G401 (cell line): ENCODE data around the gene ATG4D. TPM values are rescaled to one million over a fixed set of nuclear protein-coding genes. Genes with fewer than 3 reads are reported as not detected.
A peak's percentile ranks its signal among the peaks of the same experiment; 100 is the strongest.
"Not testable (repeated sequence)": the region's sequence is repeated elsewhere in the genome, so short reads cannot be mapped to it uniquely, and the experiment has no call there.

Experiments used
- DNase-seq: peaks from one replicate; pipeline ENCODE4 v3.0.0-alpha.2; 2015; ENCODE audit warnings: low spot score
- in situ Hi-C: cut with HindIII; loops from 2 replicates; pipeline ENCODE4 v1.10.0; 2016; ENCODE audit warnings: low sequenced_read_pairs, mixed read lengths
- total RNA-seq: library from RNA; depleted of rRNA; stranded (reverse); fragments of >200 nt; shearing (Covaris generic); gene quantifications from 2 replicates; pipeline ENCODE4 v1.2.3, GENCODE V29; 2014

The ATG4D gene
- total RNA-seq, 1 experiment from 2014 or later = 58.5 TPM

GRCh38 chr19:10549733-10550132, 6.0 kb downstream of the ATG4D start:
- in situ Hi-C loops = no loop called here
- no peak for DNase-seq

DNA sequence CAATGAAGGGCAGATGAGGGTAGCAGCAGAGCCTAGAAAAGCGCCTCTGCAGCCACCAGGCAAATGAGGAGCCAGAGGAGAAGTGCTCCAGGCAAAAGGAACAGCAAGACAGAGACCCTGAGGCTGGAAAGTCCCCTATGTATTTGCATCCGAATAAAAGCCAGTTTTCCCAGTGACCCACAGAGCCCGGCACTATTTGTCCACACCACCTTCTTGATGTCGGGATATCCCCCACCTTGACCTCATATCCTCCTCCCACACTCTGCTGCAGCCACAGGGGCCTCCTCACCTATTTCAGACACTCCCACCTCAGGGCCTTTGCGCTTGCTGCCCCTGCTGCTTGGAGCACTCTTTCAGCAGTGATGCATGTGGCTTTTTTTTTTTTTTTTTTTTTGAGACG, 6.6 kb downstream of the ATG4D start:
- in situ Hi-C loops = no loop called here
- no peak for DNase-seq

DNA sequence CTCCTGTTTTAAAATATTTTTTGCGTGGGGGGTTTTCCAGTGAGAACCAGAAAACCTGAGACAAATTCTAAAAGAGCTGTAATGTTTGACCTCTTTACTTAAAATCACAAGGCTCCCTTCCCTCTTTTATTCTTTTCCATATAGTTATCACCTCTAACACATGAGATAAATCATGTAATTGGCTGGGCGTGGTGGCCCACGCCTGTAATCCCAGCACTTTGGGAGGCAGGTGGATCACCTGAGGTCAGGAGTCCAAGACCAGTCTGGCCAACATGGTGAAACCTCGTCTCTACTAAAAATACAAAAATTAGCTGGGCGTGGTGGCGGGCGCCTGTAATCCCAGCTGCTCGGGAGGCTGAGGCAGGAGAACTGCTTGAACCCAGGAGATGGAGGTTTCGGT, 7.3 kb downstream of the ATG4D start:
- in situ Hi-C loops, DNase-seq: not testable (repeated sequence)

DNA sequence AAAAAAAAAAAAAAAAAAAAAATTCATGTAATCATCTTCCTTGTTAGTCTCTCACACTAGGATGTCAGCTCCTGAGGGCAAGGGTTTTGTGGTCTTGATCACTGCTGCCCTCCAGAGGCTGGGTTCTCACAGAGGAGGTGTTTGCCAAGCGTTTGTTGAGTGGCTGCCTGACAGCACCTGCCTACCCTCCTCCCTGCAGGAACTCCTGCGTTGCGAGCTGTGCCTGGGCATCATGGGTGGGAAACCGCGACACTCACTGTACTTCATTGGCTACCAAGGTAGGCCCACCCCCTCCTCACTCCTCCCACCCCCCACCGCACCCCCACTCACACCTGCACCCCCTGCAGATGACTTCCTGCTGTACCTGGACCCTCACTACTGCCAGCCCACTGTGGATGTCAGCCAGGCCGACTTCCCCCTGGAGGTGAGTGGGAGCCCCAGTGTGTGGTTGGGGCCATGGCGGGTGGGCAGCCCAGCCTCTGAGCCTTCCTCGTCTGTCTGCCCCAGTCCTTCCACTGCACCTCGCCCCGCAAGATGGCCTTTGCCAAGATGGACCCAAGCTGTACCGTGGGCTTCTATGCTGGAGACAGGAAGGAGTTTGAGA, 8.1 kb downstream of the ATG4D start:
- no peak for DNase-seq

GRCh38 chr19:10552510-10553053, 8.9 kb downstream of the ATG4D start:
- no peak for DNase-seq
- in situ Hi-C loops = no loop called here

More for the DNA sequence above, 8.1 kb downstream of the ATG4D start:
- in situ Hi-C loops = no loop called here

DNA sequence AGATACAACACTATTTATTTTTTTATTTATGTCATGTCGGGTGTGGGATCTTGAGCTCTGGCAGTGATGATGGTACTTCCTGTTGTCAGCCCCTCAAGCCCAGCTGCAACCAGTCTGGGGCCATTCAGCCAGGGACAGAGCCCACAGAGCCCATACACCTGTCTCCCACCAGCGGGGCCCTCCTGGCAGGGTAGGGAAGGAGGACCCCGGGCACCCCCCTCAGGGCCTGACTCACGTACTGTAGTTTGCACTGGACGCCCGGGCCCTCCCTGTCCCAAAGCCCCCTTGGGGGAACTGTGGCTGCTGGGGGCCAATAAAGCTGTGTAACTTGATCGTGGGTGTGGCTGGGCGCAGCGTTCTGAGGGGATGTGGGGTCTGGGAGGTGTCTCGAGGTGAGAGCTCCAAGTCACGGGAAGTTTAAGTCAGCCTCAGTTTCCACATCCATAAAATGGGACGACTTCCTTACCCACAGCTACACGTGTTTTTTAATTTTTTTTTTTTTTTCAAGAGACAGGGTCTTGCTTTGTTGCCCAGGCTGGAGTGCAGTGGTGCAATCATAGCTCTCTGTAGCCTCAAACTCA, 9.5 kb downstream of the ATG4D start:
- in situ Hi-C loops = no loop called here
- DNase-seq = no peak

DNA sequence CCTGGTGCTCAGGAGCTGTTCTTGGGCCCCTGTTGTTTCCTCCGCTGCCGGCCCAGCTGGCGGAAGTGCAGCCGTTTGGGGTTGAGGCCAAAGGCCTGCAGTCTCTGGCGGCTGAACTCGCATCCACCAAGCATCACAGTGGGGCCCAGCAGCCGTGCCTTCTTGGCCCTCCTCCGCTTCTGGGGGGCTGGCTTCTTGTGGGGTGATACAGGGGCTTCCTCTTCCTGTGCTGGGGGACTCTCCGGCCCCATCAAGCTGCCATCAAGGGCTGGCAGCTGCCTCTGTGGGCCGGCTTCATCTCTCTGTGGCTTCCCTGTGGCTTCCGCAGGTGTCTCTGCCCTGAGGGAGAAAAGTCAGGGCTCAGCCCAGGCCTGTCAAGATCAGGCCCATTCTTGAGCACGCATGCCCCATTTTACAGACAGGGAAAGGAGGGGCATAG, 10.3 kb downstream of the ATG4D start:
- no peak for DNase-seq
- in situ Hi-C loops = no loop called here

DNA sequence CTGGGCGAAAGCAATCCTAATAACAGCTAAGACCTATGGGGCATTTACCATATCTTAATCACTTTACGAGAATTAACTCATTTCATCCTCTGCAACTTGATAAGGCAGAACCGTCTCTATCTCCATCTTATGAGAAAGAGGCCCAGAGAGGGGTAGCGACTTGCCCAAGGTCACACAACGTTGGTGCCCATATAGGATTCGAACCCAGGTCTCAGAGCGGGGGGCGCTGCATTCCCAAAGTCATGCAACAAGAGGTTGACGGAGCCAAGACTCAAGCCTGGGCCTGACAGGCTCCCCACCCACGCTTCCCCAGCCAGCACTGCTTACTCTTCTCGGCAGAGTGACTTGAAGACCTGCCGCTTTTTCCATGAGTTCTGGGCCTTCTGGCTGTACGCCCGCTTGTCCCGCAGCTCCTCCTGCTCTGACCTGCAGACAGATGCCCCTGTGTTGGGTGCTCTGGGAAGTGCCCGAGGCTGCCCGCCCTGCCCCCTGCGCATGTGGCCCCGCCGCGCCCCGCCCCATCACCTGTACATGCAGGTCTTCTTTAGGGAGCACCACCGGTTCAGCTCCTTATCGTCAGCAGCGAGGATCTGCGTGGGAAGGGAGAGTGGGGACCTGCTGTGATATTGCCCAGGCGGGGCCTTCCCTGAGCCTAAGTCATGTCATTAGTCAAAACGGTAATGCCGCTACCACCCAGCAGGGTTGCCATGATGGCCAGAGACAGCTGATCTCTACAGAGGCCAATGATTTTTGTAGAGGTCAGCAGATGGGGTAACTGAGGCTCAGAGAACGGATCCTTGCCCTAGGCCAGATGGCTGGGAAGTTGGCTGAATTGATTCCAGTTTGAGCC, 11.3 kb downstream of the ATG4D start:
- no peak for DNase-seq
- in situ Hi-C loops = no loop called here

DNA sequence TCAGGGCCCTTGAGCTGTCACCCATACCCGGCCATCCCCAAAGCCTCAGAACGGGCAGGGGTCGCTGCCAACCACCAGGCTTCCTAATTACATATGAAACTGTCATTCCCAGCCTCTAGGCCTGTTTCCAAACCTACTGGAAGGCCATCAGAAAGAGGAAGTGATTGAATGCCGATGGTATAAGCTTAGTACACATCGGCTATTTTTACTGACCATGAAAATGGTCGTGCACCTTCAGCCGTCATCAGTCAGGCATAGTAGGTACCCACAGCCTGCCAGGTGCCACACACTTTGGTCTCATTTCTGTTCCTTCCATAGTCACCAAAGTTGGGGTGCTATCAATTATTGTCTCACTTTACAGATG, 11.9 kb downstream of the ATG4D start:
- no peak for DNase-seq
- in situ Hi-C loops = no loop called here

DNA sequence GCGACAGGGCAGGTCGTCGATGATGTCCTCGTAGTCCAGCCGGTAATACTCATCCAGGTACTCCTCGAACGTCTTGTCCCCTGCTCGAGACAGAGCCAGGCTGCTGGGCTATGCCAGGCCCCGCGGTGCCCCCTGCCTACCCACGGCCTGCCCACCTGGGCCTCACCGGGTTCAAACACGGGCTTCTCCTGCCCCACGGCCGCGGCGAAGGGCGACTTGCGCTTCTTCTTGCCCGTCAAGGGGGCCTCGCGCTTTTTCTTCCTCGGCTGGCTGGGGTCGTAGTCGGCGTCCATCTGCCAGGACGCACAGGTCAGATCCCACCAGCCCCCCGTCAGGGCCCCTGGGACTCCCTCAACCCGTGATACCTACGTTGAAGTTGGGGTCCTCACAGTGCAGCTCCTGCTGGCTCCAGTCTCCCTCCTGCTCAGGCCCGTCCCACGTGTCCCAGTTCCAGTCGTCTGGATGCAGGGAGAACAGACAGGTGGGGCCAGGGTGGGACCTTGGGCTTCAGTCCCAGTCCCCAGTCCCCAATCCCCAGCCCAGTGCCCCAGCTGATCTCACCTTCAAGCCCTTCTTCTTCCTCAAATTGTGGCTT, 14.0 kb downstream of the ATG4D start:
- DNase-seq = no peak
- in situ Hi-C loops = no loop called here

DNA sequence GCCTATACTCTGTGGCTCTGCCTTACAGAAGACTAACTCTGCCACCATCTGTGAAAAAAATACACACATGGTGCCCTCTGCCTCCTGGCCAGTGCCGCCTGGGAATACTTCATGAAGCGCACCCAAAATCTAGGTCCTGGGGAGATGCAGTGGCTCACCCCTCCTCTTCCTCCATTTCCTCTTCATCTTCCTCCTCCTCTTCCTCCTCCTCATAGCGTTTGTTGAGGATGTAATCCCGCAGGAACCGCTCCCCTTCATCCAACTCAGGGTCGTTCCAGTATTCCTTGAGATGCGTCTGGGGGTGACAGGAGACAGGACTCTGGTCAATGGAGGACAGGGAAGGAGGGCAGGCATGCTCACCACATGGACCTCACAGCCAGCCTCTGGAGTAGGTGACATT, 16.4 kb downstream of the ATG4D start:
- DNase-seq = no peak
- in situ Hi-C loops = no loop called here

GRCh38 chr19:10562609-10563008, 18.9 kb downstream of the ATG4D start:
- DNase-seq = no peak
- in situ Hi-C loops = no loop called here

DNA sequence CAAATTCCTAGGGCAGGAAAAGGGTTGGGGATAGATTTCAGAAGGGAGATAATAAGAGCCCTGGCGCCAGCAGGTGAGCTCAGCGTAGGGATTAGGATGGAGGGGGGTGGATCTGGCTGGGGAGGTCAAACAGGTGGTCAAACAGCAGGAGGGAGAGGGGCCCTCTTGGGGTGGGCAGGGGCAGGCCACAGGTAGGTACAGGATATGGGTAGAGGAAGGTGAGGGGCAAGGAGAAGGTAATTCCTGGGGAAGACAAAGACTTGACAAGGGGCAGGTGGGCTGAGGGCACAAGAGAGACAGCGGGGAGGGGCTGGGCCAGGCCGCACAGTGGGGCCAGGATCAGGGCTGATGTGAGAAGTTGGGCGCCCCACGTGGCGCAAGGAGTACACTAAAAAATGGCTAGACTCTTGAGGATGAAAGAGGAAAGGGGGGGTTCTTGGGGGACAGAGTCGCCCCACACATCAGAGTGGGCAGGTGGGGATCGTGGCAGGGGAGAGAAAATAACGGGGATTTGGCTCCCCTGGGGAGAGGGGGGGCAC, 21.4 kb downstream of the ATG4D start:
- DNase-seq = peak; percentile 39
- in situ Hi-C loops = no loop called here

DNA sequence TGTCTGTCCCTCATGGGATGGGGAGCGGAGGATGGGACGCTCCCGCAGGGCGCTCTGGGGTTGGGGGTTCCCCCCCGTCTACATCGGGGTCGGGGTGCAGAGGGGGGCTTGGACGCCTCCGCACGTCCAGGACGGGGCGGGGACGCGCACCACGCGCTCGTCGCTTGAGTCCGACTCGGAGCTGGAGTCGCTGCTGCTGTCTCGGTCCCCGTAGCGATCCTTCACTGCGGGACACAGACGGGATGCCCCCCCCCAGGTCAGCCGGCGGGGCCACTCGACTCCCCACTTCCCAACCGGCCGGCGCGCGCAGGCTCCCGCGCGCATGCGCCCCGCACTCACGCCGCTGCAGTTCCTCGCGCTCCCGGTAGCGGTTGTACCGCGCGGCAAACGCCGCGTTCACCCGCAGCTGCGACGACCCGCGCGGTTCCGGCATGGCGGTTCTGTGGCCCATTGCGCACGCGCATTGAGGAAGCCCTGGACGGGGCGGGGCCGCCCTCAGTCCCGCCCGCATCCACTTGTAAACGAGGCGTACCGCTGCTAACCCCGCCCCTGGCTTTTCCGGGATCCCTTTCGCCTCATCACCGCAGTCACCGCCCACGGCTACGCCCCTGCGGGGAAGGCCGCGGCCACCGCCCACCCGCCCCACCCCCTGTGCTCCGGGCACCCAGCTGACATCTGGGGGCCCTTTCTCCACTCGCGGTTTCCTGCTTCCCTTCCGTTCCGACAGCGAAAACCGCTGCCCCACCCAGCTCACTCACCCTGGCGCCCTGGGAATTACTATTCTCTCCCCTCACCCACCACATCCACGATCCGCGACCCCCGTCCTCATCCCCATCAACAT, 22.1 kb downstream of the ATG4D start, which contains the start of gene KRI1:
Gene KRI1, minus strand, starts transcription at position 444 of the 841 bp plus-strand sequence. Its CDS starts 11 bp downstream, at position 433.
- DNase-seq = peak; percentile 94
- in situ Hi-C loops = no loop called here

- in situ Hi-C loops = no loop called here
- DNase-seq = no peak
Measured at GRCh38 chr19:10566408-10566657, 22.6 kb downstream of the ATG4D start.

- in situ Hi-C loops = no loop called here
- DNase-seq = no peak
Measured at GRCh38 chr19:10566658-10567410, 23.1 kb downstream of the ATG4D start.

DNA sequence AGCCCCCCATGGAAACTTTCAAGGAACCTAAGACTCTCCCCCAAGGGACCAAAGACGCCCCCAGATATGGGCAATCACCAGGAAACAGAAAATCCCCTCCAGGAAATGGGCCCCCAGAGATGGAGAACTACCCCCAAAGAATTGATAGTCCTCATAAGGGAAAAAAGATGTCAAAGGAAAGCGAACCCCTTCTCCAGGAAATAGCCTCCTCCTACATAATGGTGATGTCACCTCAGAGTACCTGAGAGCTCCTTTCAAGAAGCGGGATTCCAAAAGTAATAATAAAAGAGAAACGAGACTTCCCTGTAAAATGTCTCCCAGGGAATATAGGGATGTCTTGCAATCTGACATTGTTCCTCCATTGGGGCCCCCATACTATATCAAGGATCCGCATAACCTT, 24.0 kb downstream of the ATG4D start:
- no peak for DNase-seq
- in situ Hi-C loops = no loop called here
